DOHH2 (cell line): Measurements from ENCODE around the gene RRP7A.
"Not testable (repeated sequence)": the region's sequence is repeated elsewhere in the genome, so short reads cannot be mapped to it uniquely, and the experiment has no call there.

Experiments used
- CTCF ChIP-seq: fragments of 200-600 bp; sonication (generic); IDR thresholded peaks from one replicate; pipeline ENCODE4 v1.5.1; 2014; ENCODE audit warnings: antibody characterized with exemption, mild to moderate bottlenecking, low read depth, low read length; ENCODE audit not compliant: poor library complexity, severe bottlenecking
- EZH2phosphoT487 ChIP-seq: fragments of 200-600 bp; sonication (generic); IDR thresholded peaks from 2 replicates; pipeline ENCODE4 v1.6.1; 2017; ENCODE audit warnings: borderline replicate concordance, mild to moderate bottlenecking, antibody characterized with exemption, low read length, moderate library complexity, mixed read lengths

GRCh38 chr22:42548126-42548525 is 28.5 kb upstream of the RRP7A start:
- not testable (repeated sequence) for TF ChIP-seq CTCF, EZH2phosphoT487
